Prostate gland (tissue), 2 donors: ENCODE data around the gene SHFL. TPM values are rescaled to one million over a fixed set of nuclear protein-coding genes. Genes with fewer than 3 reads are reported as not detected.

Source experiments
- DNase-seq: peaks from one replicate; pipeline ENCODE4 v3.0.0-alpha.2; 2019; ENCODE audit warnings: low spot score
- H3K27ac ChIP-seq, 2 donors: fragments of 200-600 bp; sonication (generic); 2 replicates each; pipeline ENCODE4 v1.5.1; 2017 to 2019
- H3K27me3 ChIP-seq: fragments of 200-600 bp; sonication (generic); replicated peaks from 2 replicates; pipeline ENCODE4 v1.5.1; 2019; ENCODE audit not compliant: insufficient read depth
- H3K36me3 ChIP-seq, 2 donors: fragments of 200-600 bp; sonication (generic); 1 replicate in 1 of 2; 2 replicates in 1 of 2; pipeline versions ENCODE4 v1.5.1 to v1.8.1; 2017 to 2019
- H3K4me1 ChIP-seq: fragments of 200-600 bp; sonication (generic); replicated peaks from 2 replicates; pipeline ENCODE4 v1.5.1; 2019
- H3K4me3 ChIP-seq, 2 donors: fragments of 200-600 bp; sonication (generic); 2 replicates each; pipeline ENCODE4 v1.5.1; 2017 to 2019
- H3K9me3 ChIP-seq: fragments of 200-600 bp; sonication (generic); 2 replicates; pipeline ENCODE4 v1.5.1; 2017
- POLR2A ChIP-seq: fragments of 450-650 bp; IDR thresholded peaks from one replicate; pipeline ENCODE4 v1.6.1; 2016; ENCODE audit warnings: antibody characterized with exemption, mild to moderate bottlenecking
- POLR2AphosphoS5 ChIP-seq: sonication (generic); formaldehyde crosslinking; IDR thresholded peaks from one replicate; pipeline ENCODE4 v1.6.1; 2017; ENCODE audit warnings: antibody characterized with exemption
- WGBS: methylation state at CpG from one replicate; pipeline ENCODE4 v1.1.5; 2018; 5-methylcytosine and 5-hydroxymethylcytosine counted together
- intact Hi-C: fragments of 100-400 bp; cut with DNase I; formaldehyde crosslinking; loops from one replicate; pipeline ENCODE4 v1.14.2; 2022
- total RNA-seq, 2 donors: library from RNA; depleted of rRNA; stranded (reverse); fragments of >200 nt; gene quantifications; one replicate each; pipeline ENCODE4 v1.1.0, GENCODE V29; 2016
- TF ChIP-seq, protein P1 (sequence below), 4 experiments: fragments of 200-600 bp in 2 of 4; fragments of 450-650 bp in 2 of 4; sonication (generic) in 2 of 4; IDR thresholded peaks; 1 replicate in 3 of 4; 2 replicates in 1 of 4; pipeline ENCODE4 v1.5.1; 2016 to 2019; ENCODE audit warnings: antibody characterized with exemption in 4 of 4, mild to moderate bottlenecking in 2 of 4, moderate library complexity in 2 of 4

SHFL gene
- total RNA-seq, 2 donors from 2014 or later, result 23.5 to 36.0 TPM

DNA sequence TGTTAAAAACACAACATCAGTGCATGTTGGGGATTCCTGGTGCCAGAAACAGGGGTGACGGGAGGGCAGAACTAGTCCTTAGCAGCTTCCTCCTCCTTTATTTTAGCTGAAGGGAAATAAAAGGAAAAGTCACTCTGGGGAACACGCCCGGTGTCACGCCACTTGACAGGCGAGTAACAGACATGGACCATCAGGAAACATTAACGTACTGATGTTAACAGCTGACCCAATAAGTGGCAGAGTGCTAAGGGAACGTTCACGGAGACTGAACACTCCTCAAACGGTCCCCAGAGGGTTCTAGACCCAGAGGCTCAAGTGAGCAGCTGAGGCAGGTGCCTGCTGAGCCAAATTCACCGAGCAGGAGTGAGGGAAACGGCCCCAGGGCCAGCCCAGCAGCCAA, 47.5 kb downstream of the SHFL start:
- 88% methylated on average over 11 of the region's 11 CpGs for WGBS
- H3K36me3 ChIP-seq, result peaks cover 9 to 10% of the 10 kb centered on the region in 2 donors
- no peak overlapping the region for H3K27ac ChIP-seq
- no peaks in the 10 kb centered on the region for H3K4me1 ChIP-seq
- no peaks in the 10 kb centered on the region for H3K27me3 ChIP-seq
- DNase-seq, result no peak
- H3K4me3 ChIP-seq, result no peak overlapping the region
- H3K9me3 ChIP-seq, result no peaks in the 10 kb centered on the region
- TF ChIP-seq, protein P1, sequence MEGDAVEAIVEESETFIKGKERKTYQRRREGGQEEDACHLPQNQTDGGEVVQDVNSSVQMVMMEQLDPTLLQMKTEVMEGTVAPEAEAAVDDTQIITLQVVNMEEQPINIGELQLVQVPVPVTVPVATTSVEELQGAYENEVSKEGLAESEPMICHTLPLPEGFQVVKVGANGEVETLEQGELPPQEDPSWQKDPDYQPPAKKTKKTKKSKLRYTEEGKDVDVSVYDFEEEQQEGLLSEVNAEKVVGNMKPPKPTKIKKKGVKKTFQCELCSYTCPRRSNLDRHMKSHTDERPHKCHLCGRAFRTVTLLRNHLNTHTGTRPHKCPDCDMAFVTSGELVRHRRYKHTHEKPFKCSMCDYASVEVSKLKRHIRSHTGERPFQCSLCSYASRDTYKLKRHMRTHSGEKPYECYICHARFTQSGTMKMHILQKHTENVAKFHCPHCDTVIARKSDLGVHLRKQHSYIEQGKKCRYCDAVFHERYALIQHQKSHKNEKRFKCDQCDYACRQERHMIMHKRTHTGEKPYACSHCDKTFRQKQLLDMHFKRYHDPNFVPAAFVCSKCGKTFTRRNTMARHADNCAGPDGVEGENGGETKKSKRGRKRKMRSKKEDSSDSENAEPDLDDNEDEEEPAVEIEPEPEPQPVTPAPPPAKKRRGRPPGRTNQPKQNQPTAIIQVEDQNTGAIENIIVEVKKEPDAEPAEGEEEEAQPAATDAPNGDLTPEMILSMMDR (IDR thresholded peaks at IDR 0.05), result no peak
- TF ChIP-seq POLR2AphosphoS5, result no peak
- TF ChIP-seq POLR2A, result no peak
- intact Hi-C loops, result no loop called here

DNA sequence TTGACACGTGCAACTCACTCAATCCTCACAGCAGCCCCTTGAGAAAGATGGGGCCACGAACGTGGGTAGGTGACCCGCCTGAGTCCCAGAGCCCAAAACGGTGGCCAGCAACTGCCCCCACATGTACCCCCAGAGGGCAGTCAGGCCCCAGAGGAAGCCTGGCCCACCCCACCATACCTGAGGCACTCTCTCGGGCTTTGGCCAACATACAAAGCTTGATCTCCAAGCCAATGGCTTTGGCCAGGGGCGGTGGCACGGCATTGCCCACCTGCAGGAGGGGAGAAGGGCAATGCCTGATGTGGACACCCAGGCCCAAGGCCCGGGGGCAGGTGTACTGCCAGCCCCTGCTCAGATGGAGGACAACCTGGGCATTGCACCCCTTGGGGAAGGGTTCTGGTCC, 47.9 kb downstream of the SHFL start:
- H3K9me3 ChIP-seq, result no peaks in the 10 kb centered on the region
- no peak overlapping the region for H3K4me3 ChIP-seq
- H3K27ac ChIP-seq, result no peak overlapping the region
- TF ChIP-seq POLR2AphosphoS5 (no peak), POLR2A (no peak)
- TF ChIP-seq, protein P1 (IDR thresholded peaks at IDR 0.05), result no peak
- no peaks in the 10 kb centered on the region for H3K4me1 ChIP-seq
- no peaks in the 10 kb centered on the region for H3K27me3 ChIP-seq
- WGBS, result 94% methylated on average over 9 of the region's 9 CpGs
- DNase-seq, result no peak
- peaks cover 9 to 10% of the 10 kb centered on the region in 2 donors for H3K36me3 ChIP-seq
- intact Hi-C loops, result no loop called here

GRCh38 chr19:10135551-10136334, 49.6 kb downstream of the SHFL start:
- Histone ChIP-seq H3K4me1 (no peaks in the 10 kb centered on the region), H3K27ac (no peak overlapping the region), H3K9me3 (no peaks in the 10 kb centered on the region), H3K4me3 (no peak overlapping the region), H3K36me3 (peaks cover 9 to 11% of the 10 kb centered on the region in 2 donors), H3K27me3 (no peaks in the 10 kb centered on the region)
- DNase-seq, result no peak
- intact Hi-C loops, result no loop called here
- no peak for TF ChIP-seq POLR2A
- TF ChIP-seq, protein P1 (IDR thresholded peaks at IDR 0.05), result no peak
- TF ChIP-seq POLR2AphosphoS5, result no peak
- WGBS, result 80% methylated on average over 39 of the region's 39 CpGs

DNA sequence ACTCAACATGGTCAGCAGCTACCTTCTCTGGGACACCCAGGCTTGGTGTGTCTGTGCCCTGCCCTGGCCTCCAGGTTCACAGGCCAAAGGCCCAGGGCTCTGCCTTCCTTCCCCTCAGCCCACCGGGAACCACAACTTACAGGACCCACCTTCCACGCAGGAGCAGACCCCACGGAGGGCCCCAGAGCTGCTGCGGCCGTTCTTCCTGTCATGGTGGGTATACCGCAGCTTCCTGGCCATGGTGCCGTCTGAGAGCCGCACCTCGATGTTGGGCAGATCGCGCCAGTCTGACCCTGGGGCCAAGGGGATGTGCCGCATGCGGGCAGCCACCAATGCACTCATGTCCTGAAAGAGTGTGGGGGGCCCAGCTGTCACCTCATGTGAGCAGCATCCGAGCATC, 50.8 kb downstream of the SHFL start:
- H3K27ac ChIP-seq, result no peak overlapping the region
- no peaks in the 10 kb centered on the region for H3K9me3 ChIP-seq
- intact Hi-C loops, result no loop called here
- DNase-seq, result no peak
- TF ChIP-seq, protein P1 (IDR thresholded peaks at IDR 0.05), result no peak
- TF ChIP-seq POLR2A, result no peak
- TF ChIP-seq POLR2AphosphoS5, result no peak
- H3K4me1 ChIP-seq, result no peaks in the 10 kb centered on the region
- H3K36me3 ChIP-seq, result peaks cover 13 to 14% of the 10 kb centered on the region in 2 donors
- WGBS, result 92% methylated on average over 12 of the region's 14 CpGs
- no peaks in the 10 kb centered on the region for H3K27me3 ChIP-seq
- no peak overlapping the region for H3K4me3 ChIP-seq
